Activated T-cell treated with anti-CD3 and anti-CD28 coated beads, Interleukin-2, amount 50 U/mL, for 1 hour (primary cell): Measurements from ENCODE around the gene NAPEPLD.
"Not testable (repeated sequence)": the region's sequence is repeated elsewhere in the genome, so short reads cannot be mapped to it uniquely, and the experiment has no call there.

Experiments
- DNase-seq: peaks from one replicate; pipeline ENCODE4 v3.0.0-alpha.2; 2020

NAPEPLD gene

GRCh38 chr7:103148994-103149807, at the start of gene NAPEPLD:
Gene NAPEPLD (minus strand): TSS chr7:103149099. CDS start chr7:103128776, 20,323 bp downstream.
- peak; percentile 84 for DNase-seq

- not testable (repeated sequence) for DNase-seq
Measured at GRCh38 chr7:103198079-103198478, 49.2 kb upstream of the NAPEPLD start.

- not testable (repeated sequence) for DNase-seq
Measured at GRCh38 chr7:103195364-103195763, 46.5 kb upstream of the NAPEPLD start.

- DNase-seq, result not testable (repeated sequence)
Measured at GRCh38 chr7:103172415-103173146, 23.7 kb upstream of the NAPEPLD start.

GRCh38 chr7:103171695-103172414, 23.0 kb upstream of the NAPEPLD start:
- DNase-seq, result not testable (repeated sequence)

GRCh38 chr7:103166921-103167544, 18.1 kb upstream of the NAPEPLD start:
- DNase-seq, result not testable (repeated sequence)

GRCh38 chr7:103163087-103163825, 14.4 kb upstream of the NAPEPLD start:
- not testable (repeated sequence) for DNase-seq

- DNase-seq, result not testable (repeated sequence)
Measured at GRCh38 chr7:103162641-103163040, 13.7 kb upstream of the NAPEPLD start.

- not testable (repeated sequence) for DNase-seq
Measured at GRCh38 chr7:103161998-103162616, 13.2 kb upstream of the NAPEPLD start.

GRCh38 chr7:103159072-103159471, 10.2 kb upstream of the NAPEPLD start:
- not testable (repeated sequence) for DNase-seq

- DNase-seq, result not testable (repeated sequence)
Measured at GRCh38 chr7:103155331-103156024, 6.6 kb upstream of the NAPEPLD start.

- no peak for DNase-seq
Measured at GRCh38 chr7:103154042-103154441, 5.1 kb upstream of the NAPEPLD start.

GRCh38 chr7:103152744-103153617, 4.1 kb upstream of the NAPEPLD start:
- DNase-seq, result not testable (repeated sequence)

- not testable (repeated sequence) for DNase-seq
Measured at GRCh38 chr7:103151993-103152676, 3.2 kb upstream of the NAPEPLD start.

- no peak for DNase-seq
Measured at GRCh38 chr7:103150192-103150591, 1.3 kb upstream of the NAPEPLD start.

GRCh38 chr7:103149808-103150180, 895 bp upstream of the NAPEPLD start:
- DNase-seq, result no peak

GRCh38 chr7:103148131-103148993, 537 bp downstream of the NAPEPLD start:
- DNase-seq, result no peak

GRCh38 chr7:103144754-103145153, 4.1 kb downstream of the NAPEPLD start:
- not testable (repeated sequence) for DNase-seq
